Bone marrow (tissue), 2 donors: ENCODE measurements around the gene KRT83.

ENCODE experiments used
- DNase-seq, 2 donors: peaks; one replicate each; lab custom pipeline; 2025; lab: John Stamatoyannopoulos, UW

The KRT83 gene

GRCh38 chr12:52320784-52321400, at the start of gene KRT83:
Gene KRT83 (minus strand): TSS chr12:52321398. CDS start chr12:52321335, 63 bp downstream.
- DNase-seq, result no peak

DNA sequence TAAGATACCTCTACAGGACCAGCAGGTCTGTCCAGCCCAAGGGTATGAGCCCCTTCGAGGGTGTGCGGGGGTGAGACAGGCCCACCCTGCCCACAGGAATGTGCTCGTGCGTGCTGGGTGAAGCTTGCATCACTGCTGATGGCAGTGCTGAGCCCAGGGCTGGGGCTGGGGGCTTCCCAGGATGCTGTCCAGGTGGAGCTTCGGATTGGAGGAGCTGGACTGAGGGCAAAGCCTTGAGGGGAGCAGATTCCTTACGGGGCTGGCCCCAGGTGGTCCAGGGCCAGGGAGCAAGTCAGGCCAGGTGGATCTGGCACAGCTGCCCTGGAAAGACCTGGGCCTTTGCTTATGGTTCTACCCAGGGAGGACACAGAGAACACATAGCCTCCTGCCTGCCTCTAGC, 48.6 kb upstream of the KRT83 start:
- DNase-seq, result no peak

- DNase-seq, result no peak
These were observed 48.0 kb upstream of the KRT83 start for GRCh38 chr12:52369211-52369610.

GRCh38 chr12:52368508-52368907, 47.3 kb upstream of the KRT83 start:
- DNase-seq, result no peak

- no peak for DNase-seq
These were observed 46.7 kb upstream of the KRT83 start for GRCh38 chr12:52367876-52368275.

GRCh38 chr12:52366738-52367485, 45.7 kb upstream of the KRT83 start, which contains the start of gene KRT85:
Gene KRT85 (minus strand): TSS chr12:52367481. CDS start chr12:52367405, 76 bp downstream.
- no peak for DNase-seq

DNA sequence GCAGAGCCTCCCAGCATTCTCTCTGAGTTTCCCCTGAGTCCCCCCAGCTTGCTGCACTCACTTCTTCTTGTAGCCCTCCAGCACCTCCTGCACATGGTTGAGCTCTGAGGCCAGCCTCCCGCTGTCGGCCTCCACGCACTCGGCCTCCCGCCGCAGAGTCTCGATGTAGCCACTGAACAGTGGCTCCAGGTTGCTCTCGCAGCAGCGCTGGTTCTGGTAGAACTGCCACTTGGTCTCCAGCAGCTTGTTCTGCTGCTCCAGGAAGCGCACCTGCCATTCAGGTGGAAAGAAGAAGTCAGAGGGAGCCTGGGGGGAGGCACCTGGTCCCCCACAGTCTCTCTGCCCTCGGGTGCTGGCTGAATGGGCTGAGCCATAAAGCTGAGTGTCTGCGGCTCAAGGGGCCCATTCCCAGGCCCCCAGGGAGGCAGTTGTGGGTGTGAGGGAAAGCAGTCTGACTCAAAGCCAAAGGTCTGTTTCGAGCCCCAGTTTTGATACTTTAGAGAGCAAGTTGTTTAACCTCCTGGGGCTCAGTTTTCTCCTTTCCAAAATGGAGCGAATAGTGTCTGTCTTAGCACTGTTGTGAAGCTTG, 43.8 kb upstream of the KRT83 start:
- no peak for DNase-seq

DNA sequence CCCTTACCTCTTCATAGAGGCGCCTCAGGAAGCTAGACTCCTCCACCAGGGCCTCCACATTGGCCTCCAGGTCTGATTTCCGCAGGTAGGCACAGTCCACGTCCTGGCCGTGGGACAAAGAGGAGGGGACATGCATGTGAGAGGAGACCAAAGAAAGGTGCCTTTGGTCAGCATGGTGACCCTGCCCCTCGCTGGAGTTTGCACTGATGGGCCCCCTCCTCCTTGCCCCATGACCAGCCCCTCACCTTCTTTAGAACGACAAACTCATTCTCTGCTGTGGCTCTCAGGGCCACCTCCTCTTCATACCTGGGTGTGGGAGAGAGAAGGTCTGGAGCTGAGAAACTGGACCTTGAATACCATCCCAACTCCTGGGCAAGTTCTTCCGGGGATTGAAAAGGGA, 42.9 kb upstream of the KRT83 start:
- no peak for DNase-seq

DNA sequence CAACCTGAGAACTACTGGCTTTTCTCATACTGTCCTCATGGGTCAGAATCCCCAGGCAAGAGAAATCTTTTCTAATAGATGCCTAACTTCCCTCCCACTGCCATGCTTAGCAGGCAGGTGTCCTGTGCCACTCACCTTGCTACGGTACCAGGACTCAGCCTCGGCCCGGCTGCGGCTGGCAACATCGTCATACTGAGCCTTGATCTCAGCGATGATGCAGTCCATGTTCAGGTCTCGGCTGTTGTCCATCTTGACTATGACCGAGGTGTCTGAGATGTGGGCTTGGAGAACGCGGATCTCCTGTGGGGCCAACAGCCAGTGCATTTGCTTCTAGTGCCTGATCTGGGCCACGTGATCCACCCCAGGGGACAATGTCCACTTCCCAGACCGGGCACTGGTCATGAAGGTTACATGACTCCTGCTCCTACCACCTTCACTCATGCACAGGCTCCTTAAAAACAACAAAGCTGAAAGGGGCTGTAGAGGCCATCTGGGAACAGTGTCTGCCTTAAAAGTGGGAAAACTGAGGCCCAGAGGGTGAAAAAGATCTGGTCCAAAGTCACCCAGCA, 42.0 kb upstream of the KRT83 start:
- DNase-seq, result no peak

GRCh38 chr12:52362118-52362726, 41.0 kb upstream of the KRT83 start:
- DNase-seq, result no peak

- no peak for DNase-seq
These were observed 40.4 kb upstream of the KRT83 start for GRCh38 chr12:52361553-52361952.

DNA sequence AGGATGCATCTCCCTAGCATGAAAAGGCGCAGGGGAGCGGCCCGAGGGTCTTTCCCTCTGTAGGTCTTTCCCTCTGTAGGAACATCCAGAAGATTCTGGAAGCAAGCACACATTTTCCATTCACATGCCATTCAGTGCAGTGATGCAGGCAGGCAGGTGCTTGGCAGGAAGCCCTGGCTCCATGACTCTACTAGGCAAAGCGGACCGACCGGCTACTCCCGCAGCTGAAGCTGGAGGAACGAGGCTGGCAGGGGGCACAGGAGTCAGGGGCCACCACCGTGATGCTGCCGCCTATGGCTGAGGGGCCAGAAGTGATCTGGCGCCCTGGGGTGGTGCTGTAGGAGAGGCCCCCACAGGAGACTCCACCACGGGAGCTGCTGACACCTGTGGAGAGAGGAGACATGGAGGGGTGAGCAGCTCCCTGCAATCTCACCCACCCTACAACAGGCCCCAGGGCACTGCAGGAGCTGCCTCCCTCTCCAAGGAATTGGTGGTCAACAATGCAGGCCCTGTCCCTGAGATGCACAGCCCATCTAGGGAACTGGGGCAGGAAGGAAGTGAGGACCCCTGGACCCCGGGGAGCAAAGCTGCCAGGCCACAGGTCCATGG, 39.6 kb upstream of the KRT83 start:
- no peak for DNase-seq

GRCh38 chr12:52360106-52360662, 39.0 kb upstream of the KRT83 start:
- no peak for DNase-seq

GRCh38 chr12:52359621-52360061, 38.4 kb upstream of the KRT83 start:
- DNase-seq, result no peak

- DNase-seq, result no peak
These were observed 37.6 kb upstream of the KRT83 start for GRCh38 chr12:52358575-52359350.

DNA sequence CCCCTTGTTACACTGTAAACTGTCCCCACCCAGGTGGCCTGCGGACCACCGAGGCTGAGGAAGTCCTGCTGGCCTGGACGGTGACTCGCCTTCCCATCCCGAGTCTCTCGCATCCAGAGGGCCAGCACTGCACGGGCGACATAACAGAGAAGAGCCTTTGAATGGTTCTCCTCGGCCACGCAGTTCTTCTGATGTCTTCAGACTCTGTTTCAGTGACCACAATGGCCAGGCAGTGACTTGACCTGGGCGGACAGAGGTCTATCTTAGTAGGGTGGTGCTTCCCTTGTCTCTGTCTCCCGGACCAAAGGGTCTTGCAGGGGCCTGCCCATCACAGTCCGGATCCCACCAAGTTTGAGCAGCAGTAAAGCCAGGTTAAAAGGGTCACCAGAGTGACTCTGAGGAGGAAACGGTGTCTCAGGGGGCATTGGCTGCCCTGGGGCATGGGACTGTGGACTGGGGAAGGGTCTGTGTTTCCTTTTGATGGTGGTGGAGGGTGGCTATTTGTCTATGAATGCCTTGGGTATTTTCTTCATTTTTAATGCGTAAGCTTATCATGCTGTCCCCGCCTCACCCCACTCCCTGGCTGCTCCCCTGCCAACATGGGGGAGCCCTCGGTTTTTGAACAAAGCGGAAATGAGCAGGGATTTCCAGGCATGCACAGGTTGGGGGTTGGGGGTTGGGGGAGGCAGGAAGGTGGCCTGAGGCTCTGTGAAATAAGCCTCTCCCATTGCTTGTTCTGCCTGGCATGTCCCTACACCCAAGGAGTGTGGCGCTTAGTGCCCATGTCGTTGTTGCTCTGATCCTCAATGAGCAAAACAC, 35.8 kb upstream of the KRT83 start:
- DNase-seq, result no peak

DNA sequence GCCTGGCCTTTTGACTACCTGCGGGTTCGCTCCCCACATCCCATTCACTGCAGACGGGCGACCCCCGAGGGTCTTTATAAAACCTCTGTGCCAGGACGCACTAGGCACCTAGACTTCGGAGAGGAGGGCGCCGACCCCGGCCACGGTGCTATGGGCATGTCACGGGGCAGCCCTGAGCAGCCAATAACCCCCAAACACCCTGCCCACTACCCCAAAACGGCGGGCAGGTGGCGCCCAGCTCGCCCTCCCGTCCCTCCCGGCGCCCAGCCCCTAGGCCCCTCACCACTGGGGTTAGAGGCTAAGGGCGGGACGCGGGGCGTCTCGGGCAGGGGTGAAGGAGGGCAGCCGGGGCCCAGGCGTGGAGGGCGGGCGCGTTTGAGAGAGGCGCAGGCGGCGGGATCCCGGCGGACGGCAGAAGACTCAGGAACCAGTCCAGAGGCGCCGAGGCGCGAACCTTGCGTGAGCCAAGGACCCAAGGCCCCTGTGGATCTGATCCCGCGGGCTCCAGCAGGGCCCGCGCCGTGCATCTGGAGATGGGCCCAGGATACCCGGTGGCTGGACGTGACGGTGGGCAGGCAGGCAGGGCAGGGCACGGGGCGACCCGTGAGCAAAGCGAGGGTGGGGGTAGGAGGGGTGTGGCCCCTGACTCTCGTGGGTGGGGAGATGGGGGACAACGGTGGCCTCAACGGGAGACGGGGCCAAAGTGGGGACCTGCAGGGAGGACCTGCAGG, 35.0 kb upstream of the KRT83 start:
- no peak for DNase-seq

GRCh38 chr12:52355176-52355575, 34.0 kb upstream of the KRT83 start:
- DNase-seq, result no peak

DNA sequence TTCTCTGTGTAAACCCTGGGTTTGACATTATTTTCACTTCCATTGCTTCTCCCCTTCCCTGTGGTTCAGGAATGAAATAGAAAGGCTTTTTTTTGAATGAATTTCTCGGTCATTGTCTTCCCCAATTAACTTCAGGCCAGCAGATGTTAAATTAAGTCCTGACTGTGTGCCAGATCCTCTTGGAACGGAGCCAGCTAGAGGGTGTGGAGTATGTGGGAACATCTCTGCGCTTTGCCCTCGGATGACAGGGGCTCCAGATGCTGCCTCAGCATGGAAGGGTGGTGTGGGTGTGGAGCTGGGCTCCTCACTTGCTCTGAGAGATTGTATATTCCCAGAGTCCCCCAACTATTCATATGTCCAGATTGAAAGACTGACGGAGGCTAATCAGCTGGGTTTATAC, 33.0 kb upstream of the KRT83 start:
- DNase-seq, result no peak
